ENCODE measurements around the gene CDH26. TPM values are rescaled to one million over a fixed set of nuclear protein-coding genes. Genes with fewer than 3 reads are reported as not detected.

The CDH26 gene
- total and polyA plus RNA-seq, 2 of the 13 experiments (the other 11 are each of a cell fraction or from before 2014, with no cell fraction given), result 0.40 to 1.1 TPM

GRCh38 chr20:59955131-59955796, 3.0 kb upstream of the CDH26 start:
- no peak overlapping the region for H2AFZ ChIP-seq (ENCODE audit: low read length)
- H3K27ac ChIP-seq (ENCODE audit: extremely low read length, insufficient read depth, low read length), result no peak overlapping the region
- DNase-seq (ENCODE audit: low spot score) (peak; percentile 53), FAIRE-seq (peak; percentile 84), ATAC-seq (peak; percentile 98)
- in situ Hi-C loops (cut with HindIII; ENCODE audit: extremely low pct_ligation_motif_present, low pct_unique_long_range_greater_than_20kb) (no loop called here), intact Hi-C loops (cut with micrococcal nuclease; ENCODE audit: unreplicated experiment) (loop anchor here (1.0 kb wide), 1 partner anchor 105 kb away; no protein-coding TSS in a partner anchor)
- no peaks in the 10 kb centered on the region for H3K4me1 ChIP-seq (ENCODE audit: insufficient read depth, low read length)
- CTCF ChIA-PET (ENCODE audit: low intra/inter-chr PET ratio, low total read pairs), result interaction anchor here (1.4 kb wide), 1 partner anchor 21 kb away, joined by 8 read pairs; the partner anchor contains the start of gene SYCP2
- no peaks in the 10 kb centered on the region for H3K27me3 ChIP-seq (ENCODE audit: control insufficient read depth in 1 of 2, insufficient read depth in 2 of 2, low read length in 2 of 2)
- no peak overlapping the region for H3K9ac ChIP-seq (ENCODE audit: insufficient read depth, low read depth, low read length)
- H3K36me3 ChIP-seq (replicated peaks in 1 of 2; ENCODE audit: control insufficient read depth in 1 of 2, insufficient read depth in 2 of 2, low read length in 2 of 2), result no peaks in the 10 kb centered on the region
- no peaks in the 10 kb centered on the region for H3K9me3 ChIP-seq (ENCODE audit: low read length)
- 52% methylated on average over 8 of the region's 8 CpGs for WGBS (ENCODE audit: low lambda C conversion rate)
- no peak overlapping the region for H3K4me2 ChIP-seq (ENCODE audit: low read depth, low read length)
- no peaks in the 10 kb centered on the region for H3K79me2 ChIP-seq (ENCODE audit: insufficient read depth, low read length)
- BruUV-seq (replicated peaks), result no TSS peak
- POLR2A ChIA-PET, result interaction anchor here (1.9 kb wide), 1 partner anchor 15 kb away, joined by 14 read pairs; the partner anchor contains the start of genes FAM217B and PPP1R3D
- H4K20me1 ChIP-seq (ENCODE audit: insufficient read depth, low read length), result no peaks in the 10 kb centered on the region
- H3K4me3 ChIP-seq (replicated peaks in 1 of 3; ENCODE audit: insufficient read depth in 1 of 3, low read depth in 2 of 3, low read length in 3 of 3), result no peak overlapping the region
- TF ChIP-seq REXO4 (CRISPR knock-in tag; IDR thresholded peaks at IDR 0.05; ENCODE audit: borderline replicate concordance) (no peak), NR2F2 (IDR thresholded peaks at IDR 0.05; ENCODE audit: borderline replicate concordance, low read depth) (no peak), USF2 (IDR thresholded peaks at IDR 0.05; ENCODE audit: low read depth, low read length) (peak; percentile 5), USF2 (CRISPR knock-in tag; IDR thresholded peaks at IDR 0.05; ENCODE audit: borderline replicate concordance) (no peak), PHB2 (IDR thresholded peaks at IDR 0.05; ENCODE audit: partially characterized antibody) (no peak), NFKBIZ (CRISPR knock-in tag; IDR thresholded peaks at IDR 0.05) (no peak), STAG1 (CRISPR knock-in tag; IDR thresholded peaks at IDR 0.05) (peak; percentile 28), ZFP82 (CRISPR knock-in tag; IDR thresholded peaks at IDR 0.05; ENCODE audit: borderline replicate concordance) (no peak), SMC3 (IDR thresholded peaks at IDR 0.05; ENCODE audit: low read length) (peak; percentile 61), ARID4A (CRISPR knock-in tag; IDR thresholded peaks at IDR 0.05; ENCODE audit: borderline replicate concordance) (no peak), ZNF33B (CRISPR knock-in tag; IDR thresholded peaks at IDR 0.05) (no peak)
- TF ChIP-seq, protein P1, sequence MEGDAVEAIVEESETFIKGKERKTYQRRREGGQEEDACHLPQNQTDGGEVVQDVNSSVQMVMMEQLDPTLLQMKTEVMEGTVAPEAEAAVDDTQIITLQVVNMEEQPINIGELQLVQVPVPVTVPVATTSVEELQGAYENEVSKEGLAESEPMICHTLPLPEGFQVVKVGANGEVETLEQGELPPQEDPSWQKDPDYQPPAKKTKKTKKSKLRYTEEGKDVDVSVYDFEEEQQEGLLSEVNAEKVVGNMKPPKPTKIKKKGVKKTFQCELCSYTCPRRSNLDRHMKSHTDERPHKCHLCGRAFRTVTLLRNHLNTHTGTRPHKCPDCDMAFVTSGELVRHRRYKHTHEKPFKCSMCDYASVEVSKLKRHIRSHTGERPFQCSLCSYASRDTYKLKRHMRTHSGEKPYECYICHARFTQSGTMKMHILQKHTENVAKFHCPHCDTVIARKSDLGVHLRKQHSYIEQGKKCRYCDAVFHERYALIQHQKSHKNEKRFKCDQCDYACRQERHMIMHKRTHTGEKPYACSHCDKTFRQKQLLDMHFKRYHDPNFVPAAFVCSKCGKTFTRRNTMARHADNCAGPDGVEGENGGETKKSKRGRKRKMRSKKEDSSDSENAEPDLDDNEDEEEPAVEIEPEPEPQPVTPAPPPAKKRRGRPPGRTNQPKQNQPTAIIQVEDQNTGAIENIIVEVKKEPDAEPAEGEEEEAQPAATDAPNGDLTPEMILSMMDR (CRISPR knock-in tag; IDR thresholded peaks at IDR 0.05), result peak; percentile 66
- TF ChIP-seq, protein P2, sequence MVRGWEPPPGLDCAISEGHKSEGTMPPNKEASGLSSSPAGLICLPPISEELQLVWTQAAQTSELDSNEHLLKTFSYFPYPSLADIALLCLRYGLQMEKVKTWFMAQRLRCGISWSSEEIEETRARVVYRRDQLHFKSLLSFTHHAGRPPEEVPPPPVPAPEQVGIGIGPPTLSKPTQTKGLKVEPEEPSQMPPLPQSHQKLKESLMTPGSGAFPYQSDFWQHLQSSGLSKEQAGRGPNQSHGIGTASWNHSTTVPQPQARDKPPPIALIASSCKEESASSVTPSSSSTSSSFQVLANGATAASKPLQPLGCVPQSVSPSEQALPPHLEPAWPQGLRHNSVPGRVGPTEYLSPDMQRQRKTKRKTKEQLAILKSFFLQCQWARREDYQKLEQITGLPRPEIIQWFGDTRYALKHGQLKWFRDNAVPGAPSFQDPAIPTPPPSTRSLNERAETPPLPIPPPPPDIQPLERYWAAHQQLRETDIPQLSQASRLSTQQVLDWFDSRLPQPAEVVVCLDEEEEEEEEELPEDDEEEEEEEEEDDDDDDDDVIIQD (CRISPR knock-in tag; IDR thresholded peaks at IDR 0.05; ENCODE audit: low read depth), result no peak

Data from HepG2 (cell line).